Vagina (tissue), 2 donors: ENCODE data around the gene IL11RA. TPM values are rescaled to one million over a fixed set of nuclear protein-coding genes. Genes with fewer than 3 reads are reported as not detected.
A peak's percentile ranks its signal among the peaks of the same experiment; 100 is the strongest.

Experiments used
- DNase-seq, 2 donors: peaks; one replicate each; pipeline ENCODE4 v3.0.0-alpha.2; 2017; ENCODE audit errors: extremely low spot score in 2 of 2
- H3K27ac ChIP-seq: fragments of 200-600 bp; sonication (generic); one replicate; pipeline ENCODE4 v1.5.1; 2019
- H3K27me3 ChIP-seq: fragments of 200-600 bp; sonication (generic); one replicate; pipeline ENCODE4 v1.5.1; 2019
- H3K36me3 ChIP-seq, 2 donors: fragments of 200-600 bp; sonication (generic); one replicate each; pipeline ENCODE4 v1.5.1; 2017 to 2019
- H3K4me1 ChIP-seq: fragments of 200-600 bp; sonication (generic); one replicate; pipeline ENCODE4 v1.5.1; 2019
- H3K4me3 ChIP-seq, 2 donors: fragments of 200-600 bp; sonication (generic); 1 replicate in 1 of 2; 2 replicates in 1 of 2; pipeline ENCODE4 v1.5.1; 2016 to 2019
- H3K9me3 ChIP-seq: fragments of 200-600 bp; sonication (generic); one replicate; pipeline ENCODE4 v1.5.1; 2019
- CTCF ChIP-seq, 3 experiments: fragments of 450-650 bp in 2 of 3; fragments of 200-600 bp in 1 of 3; sonication (generic) in 1 of 3; IDR thresholded peaks; one replicate each; pipeline ENCODE4 v1.5.1; 2017 to 2019; ENCODE audit warnings: antibody characterized with exemption in 3 of 3, mild to moderate bottlenecking in 2 of 3, moderate library complexity in 2 of 3
- POLR2A ChIP-seq, 2 donors: fragments of 450-650 bp; IDR thresholded peaks; one replicate each; pipeline ENCODE4 v1.6.1; 2017; ENCODE audit warnings: antibody characterized with exemption in 2 of 2, mild to moderate bottlenecking in 2 of 2, moderate library complexity in 2 of 2
- POLR2AphosphoS5 ChIP-seq, 2 donors: sonication (generic); formaldehyde crosslinking; IDR thresholded peaks; one replicate each; pipeline ENCODE4 v1.9.0; 2017; ENCODE audit warnings: antibody characterized with exemption in 2 of 2, mild to moderate bottlenecking in 2 of 2, low read depth in 1 of 2; ENCODE audit not compliant: insufficient read depth in 1 of 2
- intact Hi-C: fragments of 100-400 bp; cut with DNase I; formaldehyde crosslinking; loops from one replicate; pipeline ENCODE4 v1.15.1; 2023
- total RNA-seq: library from RNA; depleted of rRNA; stranded (reverse); fragments of >200 nt; gene quantifications from one replicate; pipeline ENCODE4 v1.2.3, GENCODE V29; 2016

The IL11RA gene
- total RNA-seq, 1 donor from 2014 or later, result 30.7 TPM

GRCh38 chr9:34662526-34663302 lies 10.7 kb downstream of the IL11RA start, which contains the start of gene CCL27:
TSS of gene CCL27 (minus strand) at chr9:34662657. CDS start at chr9:34662633, 24 bp downstream.
- no peak for TF ChIP-seq POLR2AphosphoS5 (IDR thresholded peaks at IDR 0.05; ENCODE audit: insufficient read depth in 1 of 2, low read depth in 1 of 2)
- no peak for TF ChIP-seq CTCF (IDR thresholded peaks at IDR 0.05)
- no peak for TF ChIP-seq POLR2A (IDR thresholded peaks at IDR 0.05)
- no peaks in the 10 kb centered on the region for H3K9me3 ChIP-seq
- intact Hi-C loops, result no loop called here
- DNase-seq, result no peak
- H3K27me3 ChIP-seq, result no peaks in the 10 kb centered on the region
- H3K4me3 ChIP-seq, result no peak within 1 kb of the TSS
- no peak within 1 kb of the TSS for H3K27ac ChIP-seq
- H3K4me1 ChIP-seq, result peaks cover 27% of the 10 kb centered on the region
- no peaks in the 10 kb centered on the region for H3K36me3 ChIP-seq

GRCh38 chr9:34663303-34663605 lies 11.3 kb downstream of the IL11RA start:
- no peaks in the 10 kb centered on the region for H3K36me3 ChIP-seq
- TF ChIP-seq POLR2A (IDR thresholded peaks at IDR 0.05), result no peak
- TF ChIP-seq CTCF (IDR thresholded peaks at IDR 0.05), result no peak
- no peak for TF ChIP-seq POLR2AphosphoS5 (IDR thresholded peaks at IDR 0.05; ENCODE audit: insufficient read depth in 1 of 2, low read depth in 1 of 2)
- no peak overlapping the region for H3K27ac ChIP-seq
- no peak overlapping the region for H3K4me3 ChIP-seq
- no peaks in the 10 kb centered on the region for H3K9me3 ChIP-seq
- H3K27me3 ChIP-seq, result no peaks in the 10 kb centered on the region
- H3K4me1 ChIP-seq, result peaks cover 27% of the 10 kb centered on the region
- intact Hi-C loops, result no loop called here
- DNase-seq, result no peak

- peak overlapping the region; percentile 99 for H3K27ac ChIP-seq
- H3K27me3 ChIP-seq, result no peaks in the 10 kb centered on the region
- H3K4me3 ChIP-seq, result peak overlapping the region; percentile 47 to 79
- H3K9me3 ChIP-seq, result no peaks in the 10 kb centered on the region
- no peak for DNase-seq
- peaks cover 27% of the 10 kb centered on the region for H3K4me1 ChIP-seq
- no peaks in the 10 kb centered on the region for H3K36me3 ChIP-seq
- TF ChIP-seq POLR2A (IDR thresholded peaks at IDR 0.05), result no peak
- peak; percentile 48 to 56 (median 54) for TF ChIP-seq CTCF (IDR thresholded peaks at IDR 0.05)
- intact Hi-C loops, result no loop called here
These were observed 12.5 kb downstream of the IL11RA start for GRCh38 chr9:34664281-34665066.

- H3K27ac ChIP-seq, result peak overlapping the region; percentile 99
- intact Hi-C loops, result no loop called here
- H3K36me3 ChIP-seq, result no peaks in the 10 kb centered on the region
- no peaks in the 10 kb centered on the region for H3K27me3 ChIP-seq
- H3K4me3 ChIP-seq, result peak overlapping the region; percentile 47 to 79
- peaks cover 27% of the 10 kb centered on the region for H3K4me1 ChIP-seq
- TF ChIP-seq POLR2A (IDR thresholded peaks at IDR 0.05) (peak in 1 of 2 donors; percentile 39), POLR2AphosphoS5 (IDR thresholded peaks at IDR 0.05; ENCODE audit: insufficient read depth in 1 of 2, low read depth in 1 of 2) (no peak), CTCF (IDR thresholded peaks at IDR 0.05) (peak in 2 of 3 experiments; percentile 14 to 18)
- no peak for DNase-seq
- no peaks in the 10 kb centered on the region for H3K9me3 ChIP-seq
These were observed 13.0 kb downstream of the IL11RA start for GRCh38 chr9:34665067-34665380.
